ENCODE data around the gene PPP1R9B. TPM values are rescaled to one million over a fixed set of nuclear protein-coding genes. Genes with fewer than 3 reads are reported as not detected.
A peak's percentile ranks its signal among the peaks of the same experiment; 100 is the strongest.

The PPP1R9B gene
- total RNA-seq, 1 donor from 2014 or later: 63.5 TPM

GRCh38 chr17:50094753-50095619 is 55.5 kb downstream of the PPP1R9B start, which contains the start of gene PDK2:
Gene PDK2, plus strand, starts transcription at chr17:50095351. Its CDS starts 85 bp downstream, at chr17:50095436.
- Histone ChIP-seq H3K4me3 (peak within 1 kb of the TSS; percentile 78 to 84), H3K27ac (peak within 1 kb of the TSS; percentile 75 to 87), H3K4me1 (peaks cover 6 to 16% of the 10 kb centered on the region in 2 donors), H3K36me3 (peaks cover 30 to 39% of the 10 kb centered on the region in 2 donors), H3K9me3 (no peaks in the 10 kb centered on the region), H3K27me3 (no peaks in the 10 kb centered on the region)
- peak; percentile 90 to 98 for DNase-seq (ENCODE audit: low spot score in 2 of 2)
- intact Hi-C loops (cut with DNase I): loop anchor here (1.0 to 5.0 kb wide), 4 partner anchors 16 to 202 kb away; no protein-coding TSS in a partner anchor
- no peak for TF ChIP-seq CTCF (IDR thresholded peaks at IDR 0.05)

GRCh38 chr17:50094243-50094752 is 56.2 kb downstream of the PPP1R9B start:
- DNase-seq (ENCODE audit: low spot score in 2 of 2): peak; percentile 44 to 95
- H3K27me3 ChIP-seq: no peaks in the 10 kb centered on the region
- peak overlapping the region; percentile 62 to 73 for H3K27ac ChIP-seq
- peak overlapping the region; percentile 78 to 84 for H3K4me3 ChIP-seq
- intact Hi-C loops (cut with DNase I): loop anchor here (1.0 to 2.0 kb wide), 2 partner anchors 67 to 203 kb away; no protein-coding TSS in a partner anchor
- H3K9me3 ChIP-seq: no peaks in the 10 kb centered on the region
- peaks cover 6 to 14% of the 10 kb centered on the region in 2 donors for H3K4me1 ChIP-seq
- peak; percentile 85 to 87 (median 87) for TF ChIP-seq CTCF (IDR thresholded peaks at IDR 0.05)
- peaks cover 34 to 45% of the 10 kb centered on the region in 2 donors for H3K36me3 ChIP-seq

- Histone ChIP-seq H3K27ac (peak overlapping the region; percentile 62 to 73), H3K36me3 (peaks cover 35 to 45% of the 10 kb centered on the region in 2 donors), H3K4me3 (no peak overlapping the region), H3K27me3 (no peaks in the 10 kb centered on the region), H3K4me1 (peaks cover 6 to 14% of the 10 kb centered on the region in 2 donors), H3K9me3 (no peaks in the 10 kb centered on the region)
- no peak for TF ChIP-seq CTCF (IDR thresholded peaks at IDR 0.05)
- DNase-seq (ENCODE audit: low spot score in 2 of 2): no peak
- intact Hi-C loops (cut with DNase I): loop anchor here (1.0 to 2.0 kb wide), 2 partner anchors 67 to 203 kb away; no protein-coding TSS in a partner anchor
Observed at GRCh38 chr17:50093807-50094206, 56.7 kb downstream of the PPP1R9B start.

GRCh38 chr17:50093246-50093645 is 57.2 kb downstream of the PPP1R9B start:
- Histone ChIP-seq H3K27me3 (no peaks in the 10 kb centered on the region), H3K27ac (peak overlapping the region in 1 of 2 donors; percentile 73), H3K9me3 (no peaks in the 10 kb centered on the region), H3K4me1 (peaks cover 6 to 14% of the 10 kb centered on the region in 2 donors), H3K36me3 (peaks cover 38 to 45% of the 10 kb centered on the region in 2 donors), H3K4me3 (no peak overlapping the region)
- intact Hi-C loops (cut with DNase I): no loop called here
- TF ChIP-seq CTCF (IDR thresholded peaks at IDR 0.05): no peak
- DNase-seq (ENCODE audit: low spot score in 2 of 2): no peak

GRCh38 chr17:50091918-50092285 is 58.6 kb downstream of the PPP1R9B start:
- H3K27me3 ChIP-seq: no peaks in the 10 kb centered on the region
- peaks cover 39 to 46% of the 10 kb centered on the region in 2 donors for H3K36me3 ChIP-seq
- DNase-seq (ENCODE audit: low spot score in 2 of 2): no peak
- peaks cover 6 to 11% of the 10 kb centered on the region in 2 donors for H3K4me1 ChIP-seq
- no peak overlapping the region for H3K4me3 ChIP-seq
- intact Hi-C loops (cut with DNase I): no loop called here
- H3K27ac ChIP-seq: peak overlapping the region; percentile 6 to 7
- no peak for TF ChIP-seq CTCF (IDR thresholded peaks at IDR 0.05)
- no peaks in the 10 kb centered on the region for H3K9me3 ChIP-seq
